ENCODE measurements around the gene TOX2.

Gene TOX2

GRCh38 chr20:44106615-44107014 is 192.0 kb downstream of the TOX2 start:
- no peak for DNase-seq (ENCODE audit: low read depth)

DNA sequence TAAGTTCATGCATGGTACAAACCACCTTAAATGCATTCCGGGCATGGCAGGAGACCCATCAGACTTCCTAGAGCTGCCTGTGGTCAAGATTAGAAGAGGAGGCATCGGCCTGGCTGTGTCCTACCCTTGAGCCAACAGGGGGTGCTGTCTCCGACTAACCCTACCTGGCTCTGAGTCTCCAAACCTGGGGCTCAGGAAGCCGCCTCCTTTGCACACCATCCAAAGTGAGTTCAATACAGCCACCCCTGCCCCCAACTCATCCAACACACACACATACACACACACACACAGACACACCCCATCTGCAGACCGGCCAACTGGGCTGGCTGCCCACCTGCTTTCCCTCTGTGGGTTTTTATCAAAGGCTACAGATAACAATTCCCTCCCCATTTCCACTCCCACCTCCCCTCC is 195.3 kb downstream of the TOX2 start:
- DNase-seq (ENCODE audit: low read depth): no peak

DNA sequence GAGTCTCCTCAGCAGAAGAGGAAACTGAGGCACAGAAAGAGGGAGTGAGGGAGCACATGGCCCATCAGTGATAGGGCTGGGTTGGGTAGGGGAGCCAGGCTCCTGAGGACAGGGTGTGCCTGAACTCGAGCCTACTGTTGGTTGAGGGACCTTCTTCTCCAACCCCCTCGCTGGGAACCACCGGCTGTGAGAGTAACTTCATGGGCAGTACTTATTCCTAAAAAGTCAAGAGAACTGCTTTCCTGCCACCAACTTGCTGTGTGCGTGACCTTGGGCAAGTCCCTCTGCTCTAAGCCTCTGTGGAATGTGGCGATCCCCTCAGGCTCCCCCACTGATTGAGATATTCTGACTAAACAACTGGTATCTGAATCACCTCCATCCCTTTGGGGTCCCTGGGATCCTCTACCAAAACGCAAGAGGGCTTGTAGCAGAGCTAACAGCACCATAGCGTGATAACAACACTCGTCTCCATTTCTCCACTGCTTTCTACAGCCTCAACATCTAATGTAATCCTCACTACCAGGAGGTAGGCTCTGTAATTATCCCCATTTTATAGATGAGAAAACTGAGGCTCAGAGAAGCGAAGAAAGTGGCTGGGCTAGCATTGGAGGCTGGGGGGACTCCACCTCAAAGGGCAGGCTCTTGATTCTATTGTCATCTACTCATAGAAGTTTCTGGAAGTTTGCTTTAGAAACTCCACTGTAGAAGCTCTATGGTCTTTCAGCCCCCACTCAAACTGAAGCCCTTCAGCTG is 196.3 kb downstream of the TOX2 start:
- DNase-seq (ENCODE audit: low read depth): no peak

GRCh38 chr20:44111712-44112335 is 197.2 kb downstream of the TOX2 start:
- DNase-seq (ENCODE audit: low read depth): no peak

- no peak for DNase-seq (ENCODE audit: low read depth)
These were observed 197.8 kb downstream of the TOX2 start for GRCh38 chr20:44112456-44112855.

DNA sequence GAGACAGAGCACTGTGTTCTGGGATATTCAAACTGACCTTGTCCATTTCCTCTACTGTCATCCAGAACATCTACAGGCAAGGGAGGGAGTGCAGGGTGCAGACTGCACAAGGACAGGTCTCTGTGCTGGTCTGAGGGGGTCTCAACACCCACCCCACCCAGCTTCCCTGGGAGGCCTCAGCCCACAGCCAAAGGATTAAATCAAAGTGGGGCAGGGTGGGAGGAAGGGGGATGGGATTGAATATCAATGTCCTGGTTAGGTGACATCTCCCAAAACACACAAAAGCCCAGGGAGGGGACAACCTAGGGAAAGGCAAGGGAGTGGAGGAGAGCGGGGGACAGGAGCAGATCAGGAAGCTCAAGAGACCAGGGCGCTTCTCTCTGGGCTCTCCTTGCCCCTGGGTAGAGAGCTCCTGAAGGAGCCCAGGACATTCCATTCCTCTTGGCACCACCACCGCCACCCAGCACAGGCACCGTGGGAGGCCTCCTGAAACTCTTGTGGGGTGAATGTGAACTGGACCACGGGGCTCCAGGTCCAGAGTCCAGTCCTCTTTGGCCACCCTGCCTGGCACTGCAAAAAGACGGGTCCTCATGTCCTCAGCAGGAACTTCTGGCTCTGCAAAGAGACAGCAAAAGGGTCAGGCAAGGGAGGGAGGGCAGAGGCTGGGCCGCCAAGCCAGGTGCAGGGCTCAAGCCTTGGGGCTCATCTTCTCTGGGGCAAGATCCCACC is 198.4 kb downstream of the TOX2 start:
- no peak for DNase-seq (ENCODE audit: low read depth)

DNA sequence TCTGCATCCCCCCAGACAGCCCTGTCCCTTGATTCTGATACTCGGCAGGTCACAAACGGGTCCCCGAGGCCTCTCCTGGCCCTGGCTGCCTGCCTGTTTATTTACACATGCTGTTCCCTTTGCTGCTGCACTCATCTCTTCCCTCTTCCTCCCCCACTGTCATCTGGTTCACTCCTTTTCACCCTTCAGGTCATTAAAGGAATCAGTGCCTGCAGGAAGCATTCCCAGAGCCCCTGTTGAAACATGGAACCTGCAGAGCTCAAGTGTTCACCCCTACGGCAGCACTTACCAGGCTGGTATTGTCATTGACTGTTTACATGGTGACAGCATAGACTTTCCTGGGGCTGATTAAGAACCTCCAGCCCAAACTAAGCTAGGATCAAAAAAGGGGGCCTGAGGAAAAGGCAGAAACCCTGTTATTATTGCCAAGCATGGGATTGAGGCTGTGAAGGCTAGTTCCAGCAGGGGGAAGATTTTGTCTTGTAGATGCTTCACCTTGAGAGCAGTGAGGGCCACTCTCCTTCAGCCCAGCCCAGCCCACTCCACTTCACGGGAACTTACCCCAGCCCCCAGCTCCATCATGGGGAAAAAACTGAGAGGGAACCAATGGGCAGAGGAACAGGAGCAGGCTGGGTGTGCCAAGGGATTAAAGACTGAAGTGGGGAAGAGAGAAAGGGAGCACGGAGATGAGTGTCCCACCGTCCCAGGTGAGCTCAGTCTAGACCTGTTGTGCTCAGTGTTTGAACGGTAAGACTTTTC is 199.1 kb downstream of the TOX2 start:
- no peak for DNase-seq (ENCODE audit: low read depth)

GRCh38 chr20:44115181-44115580 is 200.5 kb downstream of the TOX2 start:
- DNase-seq (ENCODE audit: low read depth): no peak

DNA sequence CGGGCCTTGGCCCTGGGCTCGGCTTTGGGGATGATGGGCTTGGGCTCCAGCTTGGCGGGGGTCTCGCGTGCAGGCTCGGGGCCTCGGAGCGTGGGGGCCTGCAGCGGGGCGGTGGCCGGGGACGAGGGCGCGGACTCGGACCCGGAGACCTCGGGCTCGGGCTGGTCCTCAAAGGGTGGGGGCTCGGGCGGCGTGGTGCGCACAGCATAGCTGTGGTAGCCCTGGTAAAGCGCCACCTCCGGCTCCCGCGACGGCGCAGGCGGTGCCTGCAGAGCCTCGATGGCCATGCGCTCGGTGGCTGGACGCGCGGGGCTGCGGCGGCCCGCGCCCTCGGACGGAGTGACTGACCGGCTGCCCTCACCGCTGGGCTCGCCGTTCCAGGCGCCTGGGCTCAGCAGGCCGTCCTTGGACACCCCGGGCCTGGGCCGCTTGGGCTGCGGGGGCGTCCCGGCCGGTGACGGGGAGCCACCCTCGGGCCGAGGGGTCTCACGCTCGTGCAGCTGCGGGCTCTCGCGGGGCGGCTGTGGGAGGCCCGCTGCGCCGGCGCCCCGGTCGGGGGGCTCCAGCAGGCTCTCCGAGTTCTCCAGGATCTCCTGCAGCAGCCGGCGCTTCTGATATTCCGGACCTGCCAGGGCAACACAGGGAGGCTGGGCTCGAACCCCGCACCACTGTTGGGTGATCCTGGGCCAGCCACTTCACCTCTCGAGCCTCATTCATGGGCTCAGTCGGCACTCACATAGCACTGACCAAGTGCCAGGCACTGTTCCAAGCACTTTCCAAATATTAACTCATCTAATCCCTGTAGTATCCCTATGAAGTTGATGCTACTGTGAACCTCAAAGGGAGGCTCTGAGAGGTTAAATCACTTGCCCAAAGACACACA is 201.4 kb downstream of the TOX2 start:
- DNase-seq (ENCODE audit: low read depth): no peak

- DNase-seq (ENCODE audit: low read depth): no peak
These were observed 202.9 kb downstream of the TOX2 start for GRCh38 chr20:44117296-44118184.

- DNase-seq (ENCODE audit: low read depth): no peak
These were observed 203.8 kb downstream of the TOX2 start for GRCh38 chr20:44118185-44119033.
